GM19452 (cell line): ENCODE results near the gene ERCC6L2.

Source experiments
- ATAC-seq: cut with Tn5 transposase; IDR thresholded peaks from one replicate; pipeline ENCODE4 v1.9.1; 2021; ENCODE audit not compliant: unreplicated experiment

The ERCC6L2 gene

DNA sequence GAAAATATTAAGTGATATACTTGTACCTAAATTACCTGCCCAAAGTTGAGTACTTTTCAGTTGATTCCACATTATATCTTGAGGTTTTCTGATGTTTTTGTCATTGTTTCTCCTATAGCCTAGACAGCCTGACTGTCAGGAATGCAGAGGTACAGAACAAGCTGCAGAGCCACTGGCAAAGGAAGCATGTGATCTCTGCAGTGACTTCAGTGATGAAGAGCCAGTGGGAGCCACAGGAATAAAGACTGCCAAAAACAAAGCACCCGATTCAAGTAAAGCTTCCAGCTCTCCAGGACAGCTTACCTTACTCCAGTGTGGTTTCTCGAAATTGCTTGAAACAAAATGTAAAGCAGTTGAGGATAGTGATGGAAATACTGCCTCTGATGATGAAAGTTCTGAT is 96.3 kb downstream of the ERCC6L2 start:
- no peak for ATAC-seq

DNA sequence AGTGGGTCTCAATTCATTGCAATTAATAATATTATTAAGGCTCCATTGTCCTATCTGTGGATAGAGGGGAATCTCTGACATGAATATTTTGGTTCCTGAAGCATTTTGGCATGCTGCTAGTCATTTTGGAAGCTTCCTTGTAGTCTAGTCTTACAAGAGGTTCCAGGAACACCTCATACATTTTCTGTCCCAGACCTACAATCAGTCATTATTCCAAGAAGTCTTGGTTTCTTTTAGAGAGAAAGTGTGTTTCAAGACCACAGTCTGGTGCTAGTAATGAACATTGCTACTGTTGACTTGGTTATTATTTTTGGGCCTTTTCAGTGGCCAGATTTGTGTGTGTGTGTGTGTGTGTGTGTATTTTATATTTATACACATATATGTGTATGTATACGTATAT is 98.9 kb downstream of the ERCC6L2 start:
- no peak for ATAC-seq

- ATAC-seq, result no peak
Measured at GRCh38 chr9:95977371-95977770, 101.9 kb downstream of the ERCC6L2 start.

- ATAC-seq, result no peak
Measured at GRCh38 chr9:95978106-95978505, 102.6 kb downstream of the ERCC6L2 start.

DNA sequence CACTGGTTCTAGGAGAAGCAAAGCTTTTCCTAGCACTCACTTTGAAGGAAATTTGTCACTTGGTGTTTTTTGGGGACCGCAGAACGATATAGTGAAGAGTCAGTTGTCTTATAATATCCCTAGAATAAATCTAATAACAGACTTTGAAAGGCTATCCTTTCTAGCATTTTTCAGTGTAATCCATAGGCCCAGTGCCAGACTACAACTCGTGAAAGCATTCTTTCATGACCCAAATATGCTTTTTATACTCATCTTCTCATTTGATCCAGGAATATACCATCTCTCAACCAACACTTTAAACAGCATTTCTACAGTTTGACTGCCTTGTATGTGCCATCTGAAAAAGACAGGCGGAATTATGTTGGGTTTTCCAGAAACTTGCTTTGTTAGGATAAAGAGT is 104.0 kb downstream of the ERCC6L2 start:
- no peak for ATAC-seq

GRCh38 chr9:95980262-95981125 is 105.0 kb downstream of the ERCC6L2 start:
- ATAC-seq, result no peak

GRCh38 chr9:95981761-95982390 is 106.4 kb downstream of the ERCC6L2 start:
- ATAC-seq, result no peak

DNA sequence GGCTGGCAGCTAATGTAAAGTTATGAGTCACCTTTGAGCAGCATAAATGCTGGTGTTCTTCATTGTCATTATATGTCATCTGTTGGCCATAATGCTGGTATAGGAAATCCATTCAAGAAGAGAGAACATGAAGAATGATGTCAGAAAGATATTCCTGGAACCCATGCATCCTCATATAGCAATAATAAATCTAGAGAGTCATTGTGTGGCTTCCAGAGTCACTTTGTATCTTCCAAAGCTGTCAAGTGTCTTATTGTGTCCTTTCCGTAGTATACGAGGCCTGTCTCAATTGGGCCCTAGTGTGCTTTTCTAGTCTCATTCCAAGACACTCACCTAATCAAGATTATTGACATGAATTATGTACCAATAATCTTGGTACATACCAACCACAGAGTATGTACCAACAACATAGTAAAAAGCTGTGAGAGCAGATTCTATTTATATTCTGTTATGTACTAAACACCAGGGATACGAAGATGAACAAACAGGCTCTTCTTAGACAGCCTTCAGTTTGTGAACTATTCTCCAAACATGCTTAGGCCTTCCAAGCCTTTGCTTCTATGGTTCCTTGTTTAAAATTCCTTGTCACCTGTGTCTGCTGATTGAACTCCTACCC is 110.1 kb downstream of the ERCC6L2 start:
- ATAC-seq, result no peak

DNA sequence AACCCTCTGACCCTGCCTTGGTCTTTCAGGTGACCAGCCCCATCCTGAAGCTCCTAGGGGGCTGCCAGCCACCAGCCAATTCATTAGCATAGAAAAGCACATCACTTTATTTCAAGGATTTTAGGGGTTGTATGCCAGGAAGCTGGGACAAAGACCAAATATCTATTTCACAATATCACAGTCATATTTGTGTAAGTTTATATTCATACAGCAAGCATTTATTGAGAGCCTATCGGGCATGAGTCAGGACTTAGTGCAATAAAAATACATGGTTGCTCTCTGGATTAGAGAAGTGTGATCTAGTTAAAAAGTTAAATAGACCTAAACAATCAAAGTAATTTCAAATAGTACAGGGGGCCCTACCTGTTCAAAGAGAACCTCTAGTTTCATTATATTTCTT is 113.8 kb downstream of the ERCC6L2 start:
- ATAC-seq, result no peak

- no peak for ATAC-seq
Measured at GRCh38 chr9:95991326-95991725, 115.8 kb downstream of the ERCC6L2 start.

- no peak for ATAC-seq
Measured at GRCh38 chr9:95992536-95992935, 117.0 kb downstream of the ERCC6L2 start.

GRCh38 chr9:95993337-95993736 is 117.8 kb downstream of the ERCC6L2 start:
- ATAC-seq, result no peak

GRCh38 chr9:95999390-95999789 is 123.9 kb downstream of the ERCC6L2 start:
- no peak for ATAC-seq

DNA sequence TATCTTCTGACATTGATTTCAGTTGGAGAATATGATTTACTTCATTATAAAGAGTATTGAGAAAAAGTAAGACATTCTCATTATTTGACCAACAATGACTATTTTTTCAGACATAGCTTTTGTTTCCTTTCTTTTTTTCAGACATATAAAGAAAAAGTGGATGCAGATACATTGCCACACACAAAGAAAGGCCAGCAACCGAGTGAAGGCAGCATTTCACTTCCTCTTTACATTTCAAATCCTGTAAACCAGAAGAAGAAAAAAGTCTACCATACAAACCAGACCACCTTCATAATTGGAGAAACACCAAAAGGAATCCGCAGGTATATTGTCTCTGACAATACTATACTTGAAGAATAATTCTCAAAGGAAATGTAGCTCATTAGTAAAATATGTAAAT is 128.9 kb downstream of the ERCC6L2 start:
- ATAC-seq, result no peak

DNA sequence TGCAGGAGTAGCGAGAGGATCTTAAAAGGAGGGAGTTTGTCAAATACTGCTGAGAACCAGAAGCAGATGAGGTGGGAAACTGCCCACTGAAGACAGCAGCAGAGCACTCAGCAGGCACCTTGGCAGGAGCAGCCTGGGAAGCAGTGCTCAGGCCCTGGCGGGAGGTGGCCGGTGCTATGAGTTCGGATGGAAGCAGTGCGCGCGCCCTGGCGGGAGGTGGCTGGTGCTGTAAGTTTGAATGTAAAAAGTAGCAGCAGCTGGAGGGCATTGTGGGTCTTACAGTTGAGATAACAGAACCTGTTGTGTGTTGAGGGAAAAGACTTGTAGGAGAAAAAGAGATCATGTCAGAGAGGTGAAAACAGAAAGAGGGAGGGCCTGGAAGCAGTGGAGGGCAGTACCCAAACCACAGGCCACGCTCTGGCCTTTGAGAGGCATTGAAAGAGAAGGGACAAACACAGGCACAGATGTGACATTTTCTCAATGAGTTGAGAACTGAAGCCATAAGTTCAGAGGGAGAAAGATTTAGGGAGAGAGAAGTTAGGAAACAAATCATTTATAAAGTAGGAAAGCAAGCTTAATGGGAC is 130.9 kb downstream of the ERCC6L2 start:
- ATAC-seq, result no peak

DNA sequence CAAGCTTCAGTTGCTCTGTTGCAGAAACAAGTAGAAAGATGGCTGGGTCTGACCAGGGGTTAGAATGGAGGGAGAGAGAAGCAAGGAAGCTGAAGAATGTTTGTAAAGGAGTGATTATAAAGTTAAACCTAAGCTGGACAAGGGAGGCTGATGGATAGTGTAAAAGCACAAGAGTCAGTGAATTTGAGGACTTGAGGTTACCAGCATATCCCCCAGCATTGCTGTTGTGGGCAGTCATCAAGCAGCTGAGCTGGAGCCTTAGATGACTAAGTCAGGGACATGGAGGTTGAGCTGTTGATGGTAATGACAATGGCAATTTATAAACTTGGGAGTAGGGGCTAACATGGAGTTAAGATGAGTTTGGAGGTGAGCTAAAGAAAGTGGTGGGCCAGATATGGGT is 131.5 kb downstream of the ERCC6L2 start:
- no peak for ATAC-seq

- ATAC-seq, result no peak
Measured at GRCh38 chr9:96008502-96009222, 133.2 kb downstream of the ERCC6L2 start.

DNA sequence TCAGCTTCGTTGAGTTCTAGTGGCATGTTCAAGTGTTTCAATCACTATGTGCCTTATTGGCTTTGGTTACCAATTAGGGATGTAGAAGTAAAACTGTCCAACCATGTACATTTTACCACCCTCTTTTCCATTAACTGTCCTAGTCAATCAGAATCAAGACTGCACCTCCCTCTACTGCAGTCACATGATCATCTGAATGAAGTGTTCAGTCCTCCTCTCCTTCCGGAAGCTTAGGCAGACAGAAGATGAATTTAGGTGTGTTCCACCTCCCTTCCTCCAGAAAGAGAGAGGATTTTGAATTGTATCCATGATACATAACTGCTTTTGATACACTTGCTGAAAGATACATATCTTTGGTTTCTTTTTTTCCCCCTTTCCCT is 133.7 kb downstream of the ERCC6L2 start:
- no peak for ATAC-seq

DNA sequence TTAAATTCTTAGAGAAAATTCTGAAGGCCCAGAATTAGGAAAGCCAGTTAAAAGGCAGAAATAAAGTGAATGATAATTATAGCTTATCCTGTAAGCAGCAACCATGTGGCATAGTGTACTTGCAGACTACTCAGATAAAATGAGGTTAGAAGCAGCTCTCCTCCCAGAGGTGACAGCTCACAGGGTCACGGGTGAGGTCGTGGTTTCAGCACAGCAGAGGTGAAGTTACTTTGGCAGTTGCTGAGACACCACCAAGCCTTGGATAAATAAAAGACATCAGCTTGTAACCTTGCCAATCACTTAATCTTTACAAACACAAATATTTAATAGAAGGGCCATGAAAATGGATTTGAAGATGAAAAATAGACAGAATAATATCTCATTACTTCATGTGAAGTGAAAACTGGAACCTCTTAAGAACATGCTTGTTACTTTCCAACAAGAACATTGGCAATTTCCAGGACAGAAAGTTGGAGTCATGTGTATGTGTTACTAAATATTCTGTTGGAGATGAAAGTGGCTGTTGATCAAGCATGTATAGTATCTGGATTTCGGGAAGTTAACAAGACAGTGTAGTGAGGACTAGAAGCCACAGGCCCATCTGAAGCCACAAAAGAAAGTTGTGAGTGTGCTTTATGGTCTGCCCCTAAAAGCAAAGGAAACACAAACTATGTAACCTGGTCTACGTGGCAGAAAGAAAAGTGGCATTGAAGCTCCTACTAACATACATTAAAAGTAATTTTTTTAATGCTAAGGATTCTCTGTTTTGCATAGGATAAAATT is 134.4 kb downstream of the ERCC6L2 start:
- ATAC-seq, result no peak

- no peak for ATAC-seq
Measured at GRCh38 chr9:96014078-96014477, 138.6 kb downstream of the ERCC6L2 start.
